SU-DHL-6 (cell line): ENCODE results near the gene KCNH1.

Experiments used
- H2AFZ ChIP-seq: fragments of 200-600 bp; sonication (generic); 2 replicates; pipeline ENCODE4 v1.6.1; 2014; ENCODE audit warnings: low read depth, mild to moderate bottlenecking, moderate library complexity, mixed read lengths, antibody characterized with exemption, low read length; ENCODE audit not compliant: severe bottlenecking
- H3F3A ChIP-seq: fragments of 200-600 bp; shearing (Covaris generic); 2 replicates; pipeline ENCODE4 v1.6.0; 2016; ENCODE audit warnings: antibody characterized with exemption, mild to moderate bottlenecking; ENCODE audit not compliant: insufficient read depth
- H3K27ac ChIP-seq: fragments of 200-600 bp; sonication (generic); 2 replicates; pipeline ENCODE4 v1.5.1; 2016; ENCODE audit warnings: low read depth, mild to moderate bottlenecking, low read length, moderate library complexity, mixed read lengths
- H3K27me3 ChIP-seq: fragments of 200-600 bp; sonication (generic), shearing (Covaris generic); 2 replicates; pipeline ENCODE4 v1.6.0; 2014; ENCODE audit warnings: mild to moderate bottlenecking, low read length
- H3K36me3 ChIP-seq: fragments of 200-600 bp; sonication (generic); 2 replicates; pipeline ENCODE4 v1.6.1; 2014; ENCODE audit warnings: mild to moderate bottlenecking, low read length, mixed read lengths
- H3K4me2 ChIP-seq: fragments of 300-600, 200-600 bp; shearing (Covaris generic), sonication (generic); 2 replicates; pipeline ENCODE4 v1.6.0; 2014; ENCODE audit warnings: low read length, low read depth, mild to moderate bottlenecking; ENCODE audit not compliant: poor library complexity, severe bottlenecking
- H3K4me3 ChIP-seq: fragments of 200-600 bp; sonication (generic); 2 replicates; pipeline ENCODE4 v1.5.1; 2014; ENCODE audit warnings: antibody characterized with exemption, low read length, mild to moderate bottlenecking, mixed read lengths; ENCODE audit not compliant: insufficient read depth, poor library complexity, severe bottlenecking
- H3K79me2 ChIP-seq: fragments of 200-600 bp; sonication (generic); 2 replicates; pipeline ENCODE4 v1.6.1; 2014; ENCODE audit warnings: mild to moderate bottlenecking, low read length, moderate library complexity; ENCODE audit not compliant: insufficient read depth
- H3K9ac ChIP-seq: fragments of 200-600 bp; sonication (generic); 2 replicates; pipeline ENCODE4 v1.7.0; 2014; ENCODE audit warnings: mild to moderate bottlenecking, low read length
- H3K9me2 ChIP-seq: fragments of 200-600 bp; sonication (generic); replicated peaks from 2 replicates; pipeline ENCODE4 v1.6.1; 2014; ENCODE audit warnings: low read length; ENCODE audit not compliant: insufficient read depth
- H3K9me3 ChIP-seq: fragments of 200-600 bp; sonication (generic); 2 replicates; pipeline ENCODE4 v1.6.1; 2014; ENCODE audit warnings: low read length, mixed read lengths; ENCODE audit not compliant: insufficient read depth
- H4K20me1 ChIP-seq: fragments of 200-600 bp; sonication (generic); 2 replicates; pipeline ENCODE4 v1.6.1; 2014; ENCODE audit warnings: low read depth, mild to moderate bottlenecking, antibody characterized with exemption, low read length, moderate library complexity, mixed read lengths
- CTCF ChIP-seq: fragments of 200-600 bp; sonication (generic); IDR thresholded peaks from one replicate; pipeline ENCODE4 v1.5.1; 2017; ENCODE audit warnings: antibody characterized with exemption, mild to moderate bottlenecking, low read length, moderate library complexity; ENCODE audit not compliant: insufficient read depth, poor library complexity, severe bottlenecking
- EZH2phosphoT487 ChIP-seq: fragments of 200-600 bp; sonication (generic), shearing (Covaris generic); conservative IDR thresholded peaks from 2 replicates; pipeline ENCODE4 v1.6.1; 2018; ENCODE audit warnings: mild to moderate bottlenecking, antibody characterized with exemption, low read length, moderate library complexity, mixed read lengths

Gene KCNH1

GRCh38 chr1:210727709-210728108 is 406.2 kb downstream of the KCNH1 start:
- H3K36me3 ChIP-seq: no peaks in the 10 kb centered on the region
- no peak overlapping the region for H3K4me2 ChIP-seq
- H2AFZ ChIP-seq: no peak overlapping the region
- H3K9ac ChIP-seq: no peak overlapping the region
- no peaks in the 10 kb centered on the region for H3K79me2 ChIP-seq
- H3K27me3 ChIP-seq: no peaks in the 10 kb centered on the region
- no peaks in the 10 kb centered on the region for H3K9me2 ChIP-seq
- TF ChIP-seq CTCF: no peak
- TF ChIP-seq EZH2phosphoT487: no peak
- H3F3A ChIP-seq: no peaks in the 10 kb centered on the region
- H3K27ac ChIP-seq: no peak overlapping the region
- H3K4me3 ChIP-seq: no peak overlapping the region
- H4K20me1 ChIP-seq: no peaks in the 10 kb centered on the region
- no peaks in the 10 kb centered on the region for H3K9me3 ChIP-seq

- no peak overlapping the region for H3K27ac ChIP-seq
Observed at GRCh38 chr1:210726621-210727020, 407.3 kb downstream of the KCNH1 start.

GRCh38 chr1:210724768-210725167 is 409.2 kb downstream of the KCNH1 start:
- H3K79me2 ChIP-seq: no peaks in the 10 kb centered on the region
- no peaks in the 10 kb centered on the region for H3K36me3 ChIP-seq
- no peak overlapping the region for H3K27ac ChIP-seq
- H3K9ac ChIP-seq: no peak overlapping the region
- H4K20me1 ChIP-seq: no peaks in the 10 kb centered on the region
- H3K9me2 ChIP-seq: no peaks in the 10 kb centered on the region
- no peak overlapping the region for H3K4me2 ChIP-seq
- H2AFZ ChIP-seq: no peak overlapping the region
- no peaks in the 10 kb centered on the region for H3K27me3 ChIP-seq
- TF ChIP-seq CTCF (no peak), EZH2phosphoT487 (no peak)
- H3K9me3 ChIP-seq: no peaks in the 10 kb centered on the region
- H3K4me3 ChIP-seq: no peak overlapping the region
- no peaks in the 10 kb centered on the region for H3F3A ChIP-seq

More at GRCh38 chr1:210726621-210727020, 407.3 kb downstream of the KCNH1 start:
- no peaks in the 10 kb centered on the region for H3K36me3 ChIP-seq
- H3K9ac ChIP-seq: no peak overlapping the region
- H3F3A ChIP-seq: no peaks in the 10 kb centered on the region
- no peaks in the 10 kb centered on the region for H3K9me2 ChIP-seq
- H3K27me3 ChIP-seq: no peaks in the 10 kb centered on the region
- no peaks in the 10 kb centered on the region for H3K9me3 ChIP-seq
- no peak overlapping the region for H3K4me3 ChIP-seq
- TF ChIP-seq CTCF (no peak), EZH2phosphoT487 (no peak)
- H3K4me2 ChIP-seq: no peak overlapping the region
- no peaks in the 10 kb centered on the region for H4K20me1 ChIP-seq
- no peaks in the 10 kb centered on the region for H3K79me2 ChIP-seq
- H2AFZ ChIP-seq: no peak overlapping the region
